Aorta (tissue), 5 donors: Measurements from ENCODE around the gene CCBE1. TPM values are rescaled to one million over a fixed set of nuclear protein-coding genes. Genes with fewer than 3 reads are reported as not detected.

Experiments
- ATAC-seq: fragments of 200-7000 bp; cut with Tn5 transposase; one replicate; pipeline ENCODE4 v1.9.1; 2022; ENCODE audit warnings: moderate library complexity; ENCODE audit not compliant: low FRiP score
- DNase-seq, 2 donors: peaks; one replicate each; pipeline ENCODE4 v3.0.0-alpha.2; 2020
- H3K27ac ChIP-seq, 2 donors: one replicate each; pipeline ENCODE4 v1.5.1; 2013; ENCODE audit warnings: low read length in 2 of 2, mild to moderate bottlenecking in 2 of 2, moderate library complexity in 2 of 2, control low read depth in 1 of 2, inconsistent platforms in 1 of 2, low read depth in 1 of 2
- H3K27me3 ChIP-seq, 2 donors: one replicate each; pipeline ENCODE4 v1.6.1; 2013; ENCODE audit warnings: control low read depth in 1 of 2, low read length in 1 of 2, mild to moderate bottlenecking in 1 of 2, moderate library complexity in 1 of 2; ENCODE audit not compliant: insufficient read depth in 2 of 2, control insufficient read depth in 1 of 2
- H3K36me3 ChIP-seq, 2 donors: one replicate each; pipeline ENCODE4 v1.6.1; 2013; ENCODE audit warnings: control low read depth in 1 of 2, low read length in 1 of 2, mild to moderate bottlenecking in 1 of 2; ENCODE audit not compliant: insufficient read depth in 2 of 2, control insufficient read depth in 1 of 2
- H3K4me1 ChIP-seq, 2 donors: one replicate each; pipeline ENCODE4 v1.6.1; 2013; ENCODE audit warnings: low read length in 2 of 2, control low read depth in 1 of 2, mild to moderate bottlenecking in 1 of 2, moderate library complexity in 1 of 2; ENCODE audit not compliant: insufficient read depth in 2 of 2, control insufficient read depth in 1 of 2
- H3K4me3 ChIP-seq, 2 donors: one replicate each; pipeline ENCODE4 v1.5.1; 2013; ENCODE audit warnings: low read length in 2 of 2, control low read depth in 1 of 2, mild to moderate bottlenecking in 1 of 2
- H3K9me3 ChIP-seq: one replicate; pipeline ENCODE4 v1.6.1; 2013; ENCODE audit warnings: mild to moderate bottlenecking, low read length; ENCODE audit not compliant: control insufficient read depth
- WGBS, 2 donors: extraction: QIAGEN DNeasy Blood & Tissue Kit; methylation state at CpG; one replicate each; pipeline ENCODE4 v1.1.7; 2013; 5-methylcytosine and 5-hydroxymethylcytosine counted together
- intact Hi-C, 2 donors: fragments of 100-400 bp; cut with DNase I; formaldehyde crosslinking; loops; one replicate each; pipeline versions ENCODE4 v1.14.2 to v1.15.0; 2022
- polyA plus RNA-seq, 2 donors: library from polyadenylated mRNA; stranded (reverse); fragments of 200-250 nt; gene quantifications; one replicate each; pipeline ENCODE4 v1.2.3, GENCODE V29; 2013
- total RNA-seq, 2 donors: library from RNA; stranded (reverse); fragmentation: NEBNext Ultra II Directional; extraction: Animal tissue kit (Norgen Biotek cat#: 25700); gene quantifications; one replicate each; pipeline ENCODE4 v1.2.1, GENCODE V29; 2021
- donor health status: healthy with polysubstance abuse.
- donor health status: Bipolar disorder and iron deficiency.
- donor health status: DM: no; HTN: no; CAD: no.
- donor health status: DM: no; HTN: no; CAD: no.
- donor health status: DM: yes; HTN: yes; CAD: no.

CCBE1 gene
- total and polyA plus RNA-seq, 4 donors, result 0.36 to 0.61 TPM; not detected in 2

DNA sequence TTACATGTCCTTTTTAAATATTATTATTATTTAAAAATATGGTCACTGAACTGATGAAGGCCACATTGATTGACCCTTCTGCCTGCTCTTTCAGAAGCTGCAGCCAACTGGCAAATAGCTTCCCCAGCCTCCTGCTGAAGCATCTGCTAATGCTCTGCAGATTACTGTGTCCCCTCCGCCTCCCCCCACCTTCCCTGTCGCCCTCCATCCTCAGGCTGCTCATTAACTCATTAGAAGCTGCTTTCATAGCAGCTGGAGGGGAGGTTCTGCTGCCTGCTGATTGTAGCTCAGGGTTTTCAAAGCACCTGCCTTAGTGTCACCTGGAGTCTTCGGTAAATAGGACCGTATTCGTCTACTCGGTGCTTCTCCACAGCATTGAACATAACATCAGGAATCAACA, 313.4 kb downstream of the CCBE1 start:
- WGBS, 2 donors, result 43 to 50% methylated on average over 6 of the region's 6 CpGs
- no peak overlapping the region for H3K4me3 ChIP-seq
- peaks cover 1% of the 10 kb centered on the region for H3K9me3 ChIP-seq
- H3K4me1 ChIP-seq, result no peaks in the 10 kb centered on the region
- no peaks in the 10 kb centered on the region for H3K36me3 ChIP-seq
- H3K27ac ChIP-seq, result no peak overlapping the region
- DNase-seq (no peak), ATAC-seq (no peak)
- intact Hi-C loops, result no loop called here
- no peaks in the 10 kb centered on the region for H3K27me3 ChIP-seq

DNA sequence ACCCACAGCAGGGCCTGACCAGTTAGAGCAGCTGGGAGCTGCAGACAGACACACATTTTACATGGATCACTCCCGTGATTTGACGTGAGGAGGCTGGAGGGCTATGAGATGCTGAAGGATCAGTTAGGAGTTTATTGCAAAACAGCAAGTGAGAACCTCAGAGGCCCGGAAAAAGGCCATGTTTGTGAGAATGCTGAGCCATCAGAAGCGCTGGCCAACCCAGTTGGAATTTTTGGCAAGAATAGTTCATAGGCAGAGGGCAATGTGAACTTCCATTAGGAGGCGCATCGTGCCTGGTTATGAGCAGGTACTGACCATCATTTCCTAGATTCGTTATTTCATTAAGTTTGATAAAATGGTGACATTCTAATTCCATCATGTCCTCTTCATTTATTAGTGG, 314.8 kb downstream of the CCBE1 start:
- no peak overlapping the region for H3K27ac ChIP-seq
- no peaks in the 10 kb centered on the region for H3K36me3 ChIP-seq
- WGBS, 2 donors, result 81 to 82% methylated on average over 7 of the region's 7 CpGs
- H3K4me3 ChIP-seq, result no peak overlapping the region
- H3K4me1 ChIP-seq, result no peaks in the 10 kb centered on the region
- peaks cover 1% of the 10 kb centered on the region for H3K9me3 ChIP-seq
- intact Hi-C loops, result no loop called here
- DNase-seq (no peak), ATAC-seq (no peak)
- no peaks in the 10 kb centered on the region for H3K27me3 ChIP-seq

- no peaks in the 10 kb centered on the region for H3K36me3 ChIP-seq
- no peak overlapping the region for H3K27ac ChIP-seq
- no peak for DNase-seq
- peaks cover 1% of the 10 kb centered on the region for H3K9me3 ChIP-seq
- intact Hi-C loops, result no loop called here
- 79 to 81% methylated on average over 6 of the region's 6 CpGs for WGBS, 2 donors
- ATAC-seq, result no peak
- H3K4me1 ChIP-seq, result peaks cover 0 to 2% of the 10 kb centered on the region in 2 donors
- H3K4me3 ChIP-seq, result no peak overlapping the region
- H3K27me3 ChIP-seq, result no peaks in the 10 kb centered on the region
These were observed 315.3 kb downstream of the CCBE1 start for GRCh38 chr18:59381949-59382348.

Other genes with a start within 250 kb of the CCBE1 start
- gene PMAIP1, start 202.6 kb upstream of the CCBE1 start, total RNA-seq, result 1 to 10 TPM in 1 of 2 donors, under 1 TPM in 1; 0.24 to 1.3 TPM
- gene PMAIP1, start 202.6 kb upstream of the CCBE1 start, polyA plus RNA-seq, result 1 to 10 TPM in 1 of 2 donors, under 1 TPM in 1; 0.20 to 1.0 TPM